K562 (cell line): Measurements from ENCODE around the gene DLX6. TPM values are rescaled to one million over a fixed set of nuclear protein-coding genes. Genes with fewer than 3 reads are reported as not detected.

Experiments used
- ATAC-seq: fragments of 200-7000 bp; cut with Tn5 transposase; 3 replicates; pipeline ENCODE4 v1.9.1; 2020; ENCODE audit warnings: moderate library complexity
- BruUV-seq: library from RNA; stranded (reverse); fragments of 400-500 nt; replicated peaks from 2 replicates; lab custom pipeline; 2021; lab: Mats Ljungman, UMichigan
- CTCF ChIA-PET: fragments of 300-600 bp; formaldehyde crosslinking; extraction: SDS; loops from one replicate; lab custom pipeline; 2021; ENCODE audit warnings: low intra/inter-chr PET ratio; lab: Yijun Ruan, JAX
- POLR2A ChIA-PET: fragments of 300-600, 350-650 bp; sonication (Branson Sonifier 250); formaldehyde crosslinking; extraction: SDS; loops from one replicate; lab custom pipeline; 2021; ENCODE audit warnings: antibody characterized with exemption, inconsistent platforms; lab: Yijun Ruan, JAX
- DNase-seq, 4 experiments: peaks; one replicate each; pipeline versions ENCODE4 v3.0.0 to v3.0.0-alpha.2; 2011 to 2018; ENCODE audit warnings: low spot score in 3 of 4, mixed read lengths in 3 of 4; ENCODE audit errors: extremely low read depth in 1 of 4
- FAIRE-seq: peaks from 2 replicates; lab custom pipeline; 2011; peaks lifted over from hg19 to GRCh38; lab: Jason Lieb, UNC
- H2AFZ ChIP-seq: 2 replicates; pipeline ENCODE4 v1.6.0; 2011; ENCODE audit warnings: low read depth, low read length, control low read depth, inconsistent platforms
- H3K27ac ChIP-seq: fragments of 200-600 bp; 3 replicates; pipeline ENCODE4 v1.8.0; 2011; ENCODE audit warnings: low read depth, mild to moderate bottlenecking, control low read depth, inconsistent platforms, low read length, moderate library complexity, mixed read lengths; ENCODE audit errors: extremely low read depth
- H3K27me3 ChIP-seq, 2 experiments: fragments of 300-600 bp in 1 of 2; 2 replicates in 1 of 2; 3 replicates in 1 of 2; pipeline versions ENCODE4 v1.6.0 to v1.8.0; 2011; ENCODE audit warnings: inconsistent platforms in 2 of 2, low read length in 2 of 2, mild to moderate bottlenecking in 1 of 2, mixed read lengths in 1 of 2, moderate library complexity in 1 of 2; ENCODE audit not compliant: control insufficient read depth in 2 of 2, insufficient read depth in 2 of 2
- H3K36me3 ChIP-seq: fragments of 300-600 bp; 3 replicates; pipeline ENCODE4 v1.8.0; 2011; ENCODE audit warnings: mild to moderate bottlenecking, low read length, inconsistent platforms; ENCODE audit not compliant: control insufficient read depth, insufficient read depth
- H3K4me1 ChIP-seq, 2 experiments: fragments of 200-600 bp in 1 of 2; replicated peaks in 1 of 2; 2 replicates in 1 of 2; 3 replicates in 1 of 2; pipeline versions ENCODE4 v1.5.1 to v1.8.0; 2011; ENCODE audit warnings: inconsistent platforms in 2 of 2, low read length in 2 of 2, mild to moderate bottlenecking in 1 of 2, mixed read lengths in 1 of 2, moderate library complexity in 1 of 2; ENCODE audit not compliant: control insufficient read depth in 2 of 2, insufficient read depth in 2 of 2
- H3K4me2 ChIP-seq: 2 replicates; pipeline ENCODE4 v1.6.1; 2011; ENCODE audit warnings: low read length, control low read depth, inconsistent platforms, mixed read lengths; ENCODE audit not compliant: insufficient read depth
- H3K4me3 ChIP-seq: fragments of 200-600 bp; sonication (generic), shearing (Covaris generic); 2 replicates; pipeline ENCODE4 v1.5.1; 2016; ENCODE audit warnings: control low read depth, inconsistent platforms
- H3K79me2 ChIP-seq: fragments of 200-600 bp; 3 replicates; pipeline ENCODE4 v1.8.0; 2011; ENCODE audit warnings: low read length, inconsistent platforms; ENCODE audit not compliant: control insufficient read depth, insufficient read depth
- H3K9ac ChIP-seq, 2 experiments: 2 replicates each; pipeline versions ENCODE4 v1.6.0 to v1.6.1; 2011; ENCODE audit warnings: low read depth in 2 of 2, low read length in 2 of 2, control low read depth in 1 of 2, inconsistent platforms in 1 of 2, mild to moderate bottlenecking in 1 of 2, mixed read lengths in 1 of 2; ENCODE audit not compliant: insufficient read depth in 1 of 2
- H3K9me1 ChIP-seq: one replicate; pipeline ENCODE4 v1.6.0; 2011; ENCODE audit warnings: inconsistent platforms, mild to moderate bottlenecking, low read length, moderate library complexity; ENCODE audit not compliant: control insufficient read depth, insufficient read depth
- H3K9me3 ChIP-seq: replicated peaks from 2 replicates; pipeline ENCODE4 v1.5.1; 2011; ENCODE audit warnings: low read depth, low read length, inconsistent platforms; ENCODE audit not compliant: control insufficient read depth, insufficient read depth
- H4K20me1 ChIP-seq: replicated peaks from 2 replicates; pipeline ENCODE4 v1.6.1; 2011; ENCODE audit warnings: low read length, inconsistent platforms, mixed read lengths; ENCODE audit not compliant: control insufficient read depth, insufficient read depth
- ATF4 ChIP-seq: fragments of 450-650 bp; formaldehyde crosslinking; IDR thresholded peaks from 2 replicates; pipeline ENCODE4 v1.4.0; 2022; ENCODE audit warnings: mild to moderate bottlenecking, moderate library complexity
- E2F8 ChIP-seq: fragments of 450-650 bp; IDR thresholded peaks from 2 replicates; pipeline ENCODE4 v1.7.1; 2018; ENCODE audit warnings: mild to moderate bottlenecking, low read depth; ENCODE audit not compliant: partially characterized antibody
- PHF8 ChIP-seq: fragments of 200-600 bp; sonication (generic); IDR thresholded peaks from 2 replicates; pipeline ENCODE4 v1.6.1; 2012; ENCODE audit warnings: mixed run types, mild to moderate bottlenecking, inconsistent platforms, low read length, moderate library complexity, borderline replicate concordance
- WGBS: fragments of 100-300 bp; shearing (Covaris generic); methylation state at CpG from one replicate; pipeline ENCODE4 v1.1.6; 2016; ENCODE audit warnings: low coverage, mixed read lengths; ENCODE audit not compliant: insufficient coverage; ENCODE audit errors: missing lambda C conversion rate; 5-methylcytosine and 5-hydroxymethylcytosine counted together
- in situ Hi-C: fragments of 300-500 bp; cut with MboI; formaldehyde crosslinking; loops from 4 replicates; pipeline ENCODE4 v1.15.0; 2018; ENCODE audit warnings: inconsistent platforms, mixed read lengths
- intact Hi-C: fragments of 100-400 bp; cut with micrococcal nuclease; formaldehyde crosslinking; loops from 2 replicates; pipeline ENCODE4 v1.14.2; 2022
- polyA plus RNA-seq, 8 experiments: library from polyadenylated mRNA; depleted of rRNA in 4 of 8; stranded (reverse) in 5 of 8; unstranded in 3 of 8; fragments of >200 nt; fragmentation: Nextera tagmentation in 2 of 8; fragmentation: Illumina TruSeq in 1 of 8; extraction: Ambion mirVana in 2 of 8; extraction: Trizol in 1 of 8; gene quantifications; 2 replicates each; pipeline versions ENCODE4 v1.2.1 to v1.2.3, GENCODE V29; 2011 to 2014; ENCODE audit warnings: inconsistent platforms in 1 of 8, missing spikeins in 1 of 8
- total RNA-seq, 7 experiments: library from RNA; depleted of rRNA in 6 of 7; stranded (reverse); fragments of >200 nt in 6 of 7; fragmentation: Illumina TruSeq in 2 of 7; extraction: Trizol in 2 of 7; gene quantifications; 2 replicates each; pipeline versions ENCODE4 v1.2.1 to v1.2.3, GENCODE V29; 2011 to 2021; ENCODE audit warnings: low replicate concordance in 1 of 7

DLX6 gene
- total and polyA plus RNA-seq, 9 of the 15 experiments (the other 6 are each of a cell fraction or from before 2014, with no cell fraction given), result not detected

- no peak overlapping the region for H2AFZ ChIP-seq
- H3K4me3 ChIP-seq, result no peak overlapping the region
- no peaks in the 10 kb centered on the region for H3K9me3 ChIP-seq
- POLR2A ChIA-PET, result interaction anchor here (0.6 to 1.0 kb wide), 3 partner anchors 8 to 907 kb away, joined by 3 to 4 read pairs (median 3); partner anchors contain the start of gene DLX6
- in situ Hi-C loops, result no loop called here
- intact Hi-C loops, result no loop called here
- H4K20me1 ChIP-seq, result no peaks in the 10 kb centered on the region
- no peaks in the 10 kb centered on the region for H3K36me3 ChIP-seq
- no peak for DNase-seq
- no peak for TF ChIP-seq ATF4 (CRISPR knock-in tag)
- TF ChIP-seq E2F8, result no peak
- no peak for TF ChIP-seq PHF8
- H3K27me3 ChIP-seq, result peaks cover 52 to 56% of the 10 kb centered on the region in 2 experiments; a peak in 4 of 5 replicates
- no peak overlapping the region for H3K4me2 ChIP-seq
- FAIRE-seq, result no peak
- peaks cover 0 to 12% of the 10 kb centered on the region in 2 experiments; a peak in 1 of 5 replicates for H3K4me1 ChIP-seq
- CTCF ChIA-PET, result no interaction called here
- no peaks in the 10 kb centered on the region for H3K9me1 ChIP-seq
- H3K79me2 ChIP-seq, result no peaks in the 10 kb centered on the region
- ATAC-seq, result no peak
- no peak overlapping the region for H3K9ac ChIP-seq
- WGBS, result 8% methylated on average over 19 of the region's 20 CpGs
- BruUV-seq, result no TSS peak
- H3K27ac ChIP-seq, result no peak overlapping the region
These were observed 7.9 kb downstream of the DLX6 start for GRCh38 chr7:97013134-97013844.
